IMR-90 (cell line): Measurements from ENCODE around the gene TBC1D10A. TPM values are rescaled to one million over a fixed set of nuclear protein-coding genes. Genes with fewer than 3 reads are reported as not detected.

ENCODE experiments used
- ATAC-seq: fragments of 200-7000 bp; cut with Tn5 transposase; 2 replicates; pipeline ENCODE4 v1.9.1; 2020; ENCODE audit warnings: low read depth, mild to moderate bottlenecking, moderate library complexity
- BruUV-seq: library from RNA; stranded (reverse); fragments of 400-500 nt; replicated peaks from 2 replicates; lab custom pipeline; 2021; lab: Mats Ljungman, UMichigan
- CTCF ChIA-PET: fragments of 300-600 bp; formaldehyde crosslinking; extraction: SDS; loops from one replicate; lab custom pipeline; 2021; ENCODE audit warnings: antibody characterized with exemption; lab: Yijun Ruan, JAX
- POLR2A ChIA-PET: fragments of 300-600 bp; sonication (Branson Sonifier 250); formaldehyde crosslinking; loops from one replicate; lab custom pipeline; 2022; ENCODE audit warnings: antibody characterized with exemption; ENCODE audit not compliant: unreplicated experiment; lab: Charles Lee
- DNase-seq: peaks from one replicate; pipeline ENCODE4 v3.0.0; 2013
- H2AFZ ChIP-seq: replicated peaks from 2 replicates; pipeline ENCODE3; 2013; ENCODE audit warnings: low read length, mild to moderate bottlenecking; ENCODE audit not compliant: poor library complexity
- H2AK5ac ChIP-seq: 2 replicates; pipeline ENCODE4 v1.6.1; 2013; ENCODE audit warnings: low read depth, low read length, inconsistent platforms
- H2AK9ac ChIP-seq: replicated peaks from 2 replicates; pipeline ENCODE3; 2013; ENCODE audit warnings: mild to moderate bottlenecking, low read depth, low read length, moderate library complexity; ENCODE audit not compliant: poor library complexity
- H2BK120ac ChIP-seq: 2 replicates; pipeline ENCODE4 v1.6.1; 2013; ENCODE audit warnings: low read depth, low read length, inconsistent platforms
- H2BK15ac ChIP-seq: 3 replicates; pipeline ENCODE4 v1.6.1; 2013; ENCODE audit warnings: low read depth, low read length, inconsistent platforms
- H2BK20ac ChIP-seq: 2 replicates; pipeline ENCODE4 v1.6.1; 2013; ENCODE audit warnings: low read depth, mild to moderate bottlenecking, inconsistent platforms, low read length, moderate library complexity
- H2BK5ac ChIP-seq: 2 replicates; pipeline ENCODE4 v1.6.1; 2013; ENCODE audit warnings: mild to moderate bottlenecking, low read depth, low read length, inconsistent platforms; ENCODE audit not compliant: poor library complexity, severe bottlenecking
- H3K14ac ChIP-seq: replicated peaks from 2 replicates; pipeline ENCODE4 v1.6.1; 2013; ENCODE audit warnings: low read depth, low read length, inconsistent platforms
- H3K18ac ChIP-seq: 2 replicates; pipeline ENCODE4 v1.6.1; 2013; ENCODE audit warnings: low read depth, low read length, control low read depth
- H3K23ac ChIP-seq: 2 replicates; pipeline ENCODE4 v1.6.1; 2013; ENCODE audit warnings: low read depth, low read length, inconsistent platforms
- H3K27ac ChIP-seq: 2 replicates; pipeline ENCODE4 v1.5.1; 2013; ENCODE audit warnings: mild to moderate bottlenecking, control low read depth, low read length; ENCODE audit not compliant: insufficient read depth
- H3K27me3 ChIP-seq: 2 replicates; pipeline ENCODE4 v1.6.1; 2013; ENCODE audit warnings: low read length; ENCODE audit not compliant: control insufficient read depth, insufficient read depth
- H3K36me3 ChIP-seq: 2 replicates; pipeline ENCODE4 v1.6.1; 2013; ENCODE audit warnings: low read length, mixed read lengths; ENCODE audit not compliant: control insufficient read depth, insufficient read depth
- H3K4ac ChIP-seq: 2 replicates; pipeline ENCODE4 v1.6.1; 2013; ENCODE audit warnings: low read depth, low read length, inconsistent platforms
- H3K4me1 ChIP-seq: 2 replicates; pipeline ENCODE4 v1.6.1; 2013; ENCODE audit warnings: low read length, mixed read lengths; ENCODE audit not compliant: control insufficient read depth, insufficient read depth
- H3K4me2 ChIP-seq: 2 replicates; pipeline ENCODE4 v1.6.1; 2013; ENCODE audit warnings: low read depth, mild to moderate bottlenecking, control low read depth, low read length, moderate library complexity
- H3K4me3 ChIP-seq: 2 replicates; pipeline ENCODE4 v1.5.1; 2013; ENCODE audit warnings: low read depth, mild to moderate bottlenecking, control low read depth, low read length, moderate library complexity; ENCODE audit not compliant: insufficient read depth
- H3K56ac ChIP-seq: 2 replicates; pipeline ENCODE4 v1.6.1; 2013; ENCODE audit warnings: low read length, inconsistent platforms; ENCODE audit not compliant: insufficient read depth; ENCODE audit errors: extremely low read depth
- H3K79me1 ChIP-seq, 2 experiments: 2 replicates each; pipeline ENCODE4 v1.6.1; 2013; ENCODE audit warnings: low read length in 2 of 2, inconsistent platforms in 1 of 2, low read depth in 1 of 2
- H3K9ac ChIP-seq: 2 replicates; pipeline ENCODE4 v1.6.1; 2013; ENCODE audit warnings: low read depth, low read length, control low read depth
- H3K9me1 ChIP-seq: 2 replicates; pipeline ENCODE4 v1.6.1; 2013; ENCODE audit warnings: low read length, inconsistent platforms; ENCODE audit not compliant: insufficient read depth
- H3K9me3 ChIP-seq: 2 replicates; pipeline ENCODE4 v1.6.1; 2013; ENCODE audit warnings: low read length; ENCODE audit not compliant: control insufficient read depth, insufficient read depth
- H4K20me1 ChIP-seq: 2 replicates; pipeline ENCODE4 v1.6.1; 2013; ENCODE audit warnings: low read length, inconsistent platforms; ENCODE audit not compliant: insufficient read depth
- H4K5ac ChIP-seq: 2 replicates; pipeline ENCODE4 v1.6.1; 2013; ENCODE audit warnings: mild to moderate bottlenecking, low read depth, low read length, control low read depth
- H4K8ac ChIP-seq, 2 experiments: 2 replicates each; pipeline ENCODE4 v1.6.1; 2013; ENCODE audit warnings: low read depth in 2 of 2, low read length in 2 of 2, control low read depth in 1 of 2, inconsistent platforms in 1 of 2
- H4K91ac ChIP-seq: 2 replicates; pipeline ENCODE4 v1.6.1; 2013; ENCODE audit warnings: low read depth, low read length, inconsistent platforms; ENCODE audit not compliant: insufficient read depth
- BHLHE40 ChIP-seq: fragments of 150-350 bp; IDR thresholded peaks from 2 replicates; pipeline ENCODE4 v1.6.1; 2016; ENCODE audit warnings: mild to moderate bottlenecking, low read depth, low read length
- CEBPB ChIP-seq: IDR thresholded peaks from 2 replicates; pipeline ENCODE4 v1.6.1; 2012; ENCODE audit warnings: low read depth, low read length, improper control_type of control experiment
- CHD1 ChIP-seq: IDR thresholded peaks from 2 replicates; pipeline ENCODE4 v1.6.1; 2012; ENCODE audit warnings: low read depth, low read length, improper control_type of control experiment
- MAFK ChIP-seq: IDR thresholded peaks from 2 replicates; pipeline ENCODE4 v1.6.1; 2012; ENCODE audit warnings: low read depth, low read length, improper control_type of control experiment
- MAZ ChIP-seq: IDR thresholded peaks from 2 replicates; pipeline ENCODE4 v1.6.1; 2012; ENCODE audit warnings: low read depth, mild to moderate bottlenecking, low read length, improper control_type of control experiment, moderate library complexity, borderline replicate concordance
- MXI1 ChIP-seq: IDR thresholded peaks from 2 replicates; pipeline ENCODE4 v1.6.1; 2012; ENCODE audit warnings: low read depth, mild to moderate bottlenecking, low read length, moderate library complexity, borderline replicate concordance
- NFE2L2 ChIP-seq: fragments of 150-350 bp; IDR thresholded peaks from 2 replicates; pipeline ENCODE4 v1.6.1; 2016; ENCODE audit warnings: low read depth, mild to moderate bottlenecking, low read length
- POLR2A ChIP-seq: IDR thresholded peaks from 2 replicates; pipeline ENCODE4 v1.6.1; 2012; ENCODE audit warnings: mild to moderate bottlenecking, low read depth, low read length
- RAD21 ChIP-seq: IDR thresholded peaks from 2 replicates; pipeline ENCODE4 v1.6.1; 2012; ENCODE audit warnings: low read length, improper control_type of control experiment
- RCOR1 ChIP-seq: IDR thresholded peaks from 2 replicates; pipeline ENCODE4 v1.6.1; 2012; ENCODE audit warnings: mild to moderate bottlenecking, low read length, improper control_type of control experiment; ENCODE audit not compliant: insufficient replicate concordance
- RFX5 ChIP-seq: IDR thresholded peaks from 2 replicates; pipeline ENCODE4 v1.8.0; 2012; ENCODE audit warnings: low read depth, mild to moderate bottlenecking, low read length, moderate library complexity
- SMC3 ChIP-seq: fragments of 150-350 bp; IDR thresholded peaks from 2 replicates; pipeline ENCODE4 v1.6.1; 2016; ENCODE audit warnings: low read depth, mild to moderate bottlenecking, antibody characterized with exemption, low read length, moderate library complexity
- WGBS, 2 experiments: methylation state at CpG; one replicate each; pipeline versions ENCODE4 v1.1.5 to v1.1.7; 2013; ENCODE audit warnings: missing lambda C conversion rate in 2 of 2; ENCODE audit not compliant: insufficient read length in 1 of 2; ENCODE audit errors: extremely low coverage in 2 of 2; 5-methylcytosine and 5-hydroxymethylcytosine counted together
- dilution Hi-C: fragments of 300-500 bp; cut with HindIII; formaldehyde crosslinking; loops from one replicate; pipeline ENCODE4 v1.14.3; 2018; ENCODE audit warnings: low sequenced_read_pairs; ENCODE audit not compliant: unreplicated experiment
- in situ Hi-C: fragments of 300-500 bp; cut with MboI; formaldehyde crosslinking; loops from 3 replicates; pipeline ENCODE4 v1.14.3; 2019; ENCODE audit warnings: low sequenced_read_pairs, inconsistent platforms, mixed read lengths
- intact Hi-C: fragments of 100-400 bp; cut with micrococcal nuclease; formaldehyde crosslinking; loops from 2 replicates; pipeline ENCODE4 v1.10.0; 2022
- polyA plus RNA-seq, 3 experiments: library from polyadenylated mRNA; depleted of rRNA; stranded (reverse); fragments of >200 nt; gene quantifications; 2 replicates each; pipeline ENCODE4 v1.2.3, GENCODE V29; 2012; ENCODE audit warnings: low replicate concordance in 1 of 3
- total RNA-seq: library from RNA; depleted of rRNA; stranded (reverse); fragments of >200 nt; gene quantifications from 2 replicates; pipeline ENCODE4 v1.2.3, GENCODE V29; 2012
- TF ChIP-seq, protein P1 (sequence below): fragments of 150-350 bp; IDR thresholded peaks from 2 replicates; pipeline ENCODE4 v1.6.1; 2016; ENCODE audit warnings: low read depth, mild to moderate bottlenecking, low read length, moderate library complexity, borderline replicate concordance
- TF ChIP-seq, protein P2 (sequence below): conservative IDR thresholded peaks from 2 replicates; pipeline ENCODE4 v1.5.1; 2012; ENCODE audit warnings: mild to moderate bottlenecking, low read depth, low read length, improper control_type of control experiment

Gene TBC1D10A
- total and polyA plus RNA-seq, 2 of the 4 experiments (the other 2 are of a cell fraction): 16.3 to 33.1 TPM

DNA sequence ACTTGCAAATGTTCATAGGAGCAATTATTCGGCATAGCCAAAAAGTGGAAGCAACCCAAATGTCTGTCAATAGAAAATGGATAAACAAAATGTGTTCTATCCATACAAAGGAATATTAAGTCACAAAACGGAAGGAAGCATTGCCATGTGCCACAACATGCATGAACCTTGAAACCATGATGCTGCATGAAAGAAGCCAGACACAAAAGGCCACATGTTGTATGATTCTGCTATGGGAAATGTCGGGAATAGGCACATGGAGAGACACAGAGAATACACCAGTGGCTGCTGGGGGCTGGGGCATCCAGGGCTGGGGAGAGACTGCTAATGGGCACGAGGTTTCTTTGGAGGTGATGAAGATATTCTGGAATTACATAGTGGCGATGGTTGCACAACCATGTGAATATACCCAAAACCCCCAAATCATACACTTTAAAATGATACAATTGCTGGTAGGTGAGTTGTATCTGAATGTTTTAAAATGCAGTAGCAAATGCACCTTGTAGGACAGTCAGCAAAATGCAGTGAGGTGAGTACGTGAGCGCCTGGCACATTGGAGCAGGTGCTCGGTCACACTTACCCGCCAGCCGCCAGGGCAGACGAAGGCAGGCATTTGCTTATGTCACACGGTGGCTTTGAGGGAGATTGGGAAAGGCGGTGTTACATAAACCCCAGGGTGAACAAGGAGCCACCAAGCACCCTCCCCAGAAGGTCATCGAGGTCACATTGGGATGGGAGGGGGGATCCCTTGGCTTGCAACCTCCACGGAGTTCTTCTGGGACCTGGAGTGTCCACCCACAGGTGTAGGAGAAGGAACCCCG is 53.8 kb downstream of the TBC1D10A start (continued):
- TF ChIP-seq MXI1: no peak

DNA sequence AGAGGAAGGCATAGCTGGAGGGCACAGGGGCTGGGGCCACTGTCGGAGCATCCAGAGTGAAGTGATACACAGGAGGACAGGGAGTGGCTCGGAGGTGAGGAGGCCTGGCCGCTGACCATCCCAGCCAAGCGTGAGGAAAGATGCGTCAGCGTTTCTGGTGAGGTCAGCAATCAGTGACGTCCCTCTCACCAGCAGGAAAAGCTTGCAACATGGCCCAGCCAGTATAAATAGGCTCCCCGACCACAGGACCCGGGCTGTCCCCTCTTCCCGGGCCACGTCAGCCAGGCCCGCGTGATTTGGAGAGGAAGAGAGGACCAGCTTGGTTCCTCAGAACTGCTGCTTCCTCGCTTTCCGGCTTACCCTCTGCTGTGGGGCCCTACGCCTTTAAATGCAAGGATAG is 55.9 kb downstream of the TBC1D10A start:
- no TSS peak for BruUV-seq
- POLR2A ChIA-PET: interaction anchor here (0.5 kb wide), 1 partner anchor 21 kb away, joined by 3 read pairs; no protein-coding TSS in a partner anchor
- Histone ChIP-seq H3K9me1 (no peaks in the 10 kb centered on the region), H3K27me3 (no peaks in the 10 kb centered on the region), H2AK9ac (peak overlapping the region; percentile 82), H3K9me3 (no peaks in the 10 kb centered on the region), H3K27ac (no peak overlapping the region), H3K4me1 (no peaks in the 10 kb centered on the region), H4K91ac (no peak overlapping the region), H2BK15ac (no peak overlapping the region), H2BK120ac (no peak overlapping the region), H3K9ac (no peak overlapping the region), H3K14ac (no peak overlapping the region), H3K23ac (no peak overlapping the region), H3K79me1 (no peaks in the 10 kb centered on the region), H2BK5ac (no peak overlapping the region), H4K5ac (no peak overlapping the region), H3K4me2 (no peak overlapping the region), H4K8ac (no peak overlapping the region; a peak in 1 of 4 replicates), H3K4me3 (no peak overlapping the region), H3K18ac (no peak overlapping the region), H3K56ac (no peak overlapping the region), H2AK5ac (peak overlapping the region; percentile 65; the same call in 1 of the 2 replicates), H2BK20ac (no peak overlapping the region), H3K36me3 (no peaks in the 10 kb centered on the region), H2AFZ (peak overlapping the region; percentile 80), H4K20me1 (no peaks in the 10 kb centered on the region), H3K4ac (no peak overlapping the region)
- intact Hi-C loops (no loop called here), in situ Hi-C loops (no loop called here), dilution Hi-C loops (no loop called here)
- WGBS, 2 experiments: 48% methylated on average over 9 of the region's 16 CpGs; no CpG with 5 or more reads in 1 of the 2 experiments
- CTCF ChIA-PET: no interaction called here
- DNase-seq: peak; percentile 81
- ATAC-seq: peak; percentile 33
- TF ChIP-seq CEBPB (peak; percentile 73), MAFK (peak; percentile 80), RCOR1 (no peak), RFX5 (no peak), NFE2L2 (no peak), SMC3 (no peak), POLR2A (0 out of 2 replicates have a peak, but pooled peaks have one; percentile 26), MAZ (no peak), CHD1 (no peak), RAD21 (no peak), MXI1 (no peak), BHLHE40 (no peak)
- TF ChIP-seq, protein P1, sequence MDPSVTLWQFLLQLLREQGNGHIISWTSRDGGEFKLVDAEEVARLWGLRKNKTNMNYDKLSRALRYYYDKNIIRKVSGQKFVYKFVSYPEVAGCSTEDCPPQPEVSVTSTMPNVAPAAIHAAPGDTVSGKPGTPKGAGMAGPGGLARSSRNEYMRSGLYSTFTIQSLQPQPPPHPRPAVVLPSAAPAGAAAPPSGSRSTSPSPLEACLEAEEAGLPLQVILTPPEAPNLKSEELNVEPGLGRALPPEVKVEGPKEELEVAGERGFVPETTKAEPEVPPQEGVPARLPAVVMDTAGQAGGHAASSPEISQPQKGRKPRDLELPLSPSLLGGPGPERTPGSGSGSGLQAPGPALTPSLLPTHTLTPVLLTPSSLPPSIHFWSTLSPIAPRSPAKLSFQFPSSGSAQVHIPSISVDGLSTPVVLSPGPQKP: no peak
- TF ChIP-seq, protein P2, sequence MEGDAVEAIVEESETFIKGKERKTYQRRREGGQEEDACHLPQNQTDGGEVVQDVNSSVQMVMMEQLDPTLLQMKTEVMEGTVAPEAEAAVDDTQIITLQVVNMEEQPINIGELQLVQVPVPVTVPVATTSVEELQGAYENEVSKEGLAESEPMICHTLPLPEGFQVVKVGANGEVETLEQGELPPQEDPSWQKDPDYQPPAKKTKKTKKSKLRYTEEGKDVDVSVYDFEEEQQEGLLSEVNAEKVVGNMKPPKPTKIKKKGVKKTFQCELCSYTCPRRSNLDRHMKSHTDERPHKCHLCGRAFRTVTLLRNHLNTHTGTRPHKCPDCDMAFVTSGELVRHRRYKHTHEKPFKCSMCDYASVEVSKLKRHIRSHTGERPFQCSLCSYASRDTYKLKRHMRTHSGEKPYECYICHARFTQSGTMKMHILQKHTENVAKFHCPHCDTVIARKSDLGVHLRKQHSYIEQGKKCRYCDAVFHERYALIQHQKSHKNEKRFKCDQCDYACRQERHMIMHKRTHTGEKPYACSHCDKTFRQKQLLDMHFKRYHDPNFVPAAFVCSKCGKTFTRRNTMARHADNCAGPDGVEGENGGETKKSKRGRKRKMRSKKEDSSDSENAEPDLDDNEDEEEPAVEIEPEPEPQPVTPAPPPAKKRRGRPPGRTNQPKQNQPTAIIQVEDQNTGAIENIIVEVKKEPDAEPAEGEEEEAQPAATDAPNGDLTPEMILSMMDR: no peak
